Tongue (tissue), 2 donors: Measurements from ENCODE around the gene CDK13. TPM values are rescaled to one million over a fixed set of nuclear protein-coding genes. Genes with fewer than 3 reads are reported as not detected.
A peak's percentile ranks its signal among the peaks of the same experiment; 100 is the strongest.

Experiments used
- DNase-seq: peaks from one replicate; pipeline ENCODE4 v3.0.0-alpha.2; 2015
- total RNA-seq: library from RNA; depleted of rRNA; stranded (reverse); fragments of >200 nt; gene quantifications from one replicate; pipeline ENCODE4 v1.2.3, GENCODE V29; 2014

The CDK13 gene
- total RNA-seq, 1 donor from 2014 or later = 95.4 TPM

DNA sequence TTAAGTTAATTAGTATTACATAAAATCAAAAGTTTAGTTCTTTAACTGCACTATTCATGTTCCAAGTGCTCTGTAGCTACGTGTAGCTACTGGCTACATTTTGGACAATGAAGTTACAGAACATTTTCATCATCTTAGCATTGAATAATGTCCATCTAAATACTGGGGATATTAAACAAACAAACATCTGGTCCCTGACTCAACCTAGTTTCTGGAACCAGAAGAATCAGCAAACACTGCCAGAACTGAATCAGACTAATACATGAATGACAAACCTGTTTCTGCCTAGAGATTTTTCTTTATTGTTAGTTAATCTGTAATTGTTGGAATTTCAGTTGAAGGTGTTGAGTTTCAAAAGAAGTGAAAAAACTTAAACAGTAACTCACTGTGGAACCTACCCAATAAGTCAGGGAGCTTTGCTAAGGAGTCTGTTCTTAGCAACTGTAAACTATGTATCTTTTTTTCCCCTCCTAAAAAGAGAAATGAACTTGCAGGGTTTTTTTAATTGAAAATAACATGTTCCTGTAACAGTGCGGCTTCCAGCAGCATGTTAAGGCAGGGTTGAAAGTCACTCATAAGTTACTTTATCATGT lies 58.3 kb downstream of the CDK13 start:
- DNase-seq = peak; percentile 41

DNA sequence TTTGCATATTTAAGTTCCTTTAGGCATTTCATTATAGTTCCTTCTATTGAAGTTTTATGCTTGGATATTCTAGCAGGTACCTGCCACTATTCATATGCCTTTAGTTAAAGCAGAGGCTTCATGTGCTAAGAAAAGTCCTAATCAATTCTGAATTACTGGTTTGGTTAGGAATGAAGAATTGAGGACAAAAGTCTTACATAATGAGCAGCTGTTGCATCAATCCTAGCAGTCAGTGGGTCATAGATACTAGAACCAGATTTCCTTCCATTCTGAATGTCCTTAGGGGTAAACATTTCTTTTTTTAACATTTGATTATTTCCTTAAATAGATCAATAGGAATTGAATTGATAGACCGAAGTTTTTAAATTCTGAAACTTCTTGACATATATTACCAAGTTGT lies 59.2 kb downstream of the CDK13 start:
- DNase-seq = no peak

DNA sequence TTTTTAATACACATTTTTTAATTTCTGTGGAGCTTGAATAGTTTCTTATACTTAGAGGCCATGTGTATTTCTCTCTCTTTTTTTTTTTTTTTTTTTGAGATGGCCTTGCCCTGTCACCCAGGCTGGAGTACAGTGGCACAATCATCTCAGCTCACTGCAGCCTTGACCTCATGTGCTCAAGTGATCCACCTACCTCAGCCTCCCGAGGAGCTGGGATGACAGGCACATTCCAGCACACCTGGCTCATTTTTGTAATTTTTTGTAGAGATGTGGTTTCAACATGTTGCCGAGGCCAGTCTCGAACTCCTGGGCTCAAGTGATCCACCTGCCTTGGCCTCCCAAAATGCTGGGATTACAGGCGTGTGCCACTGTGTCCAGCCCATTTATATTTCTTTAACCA lies 64.3 kb downstream of the CDK13 start:
- DNase-seq = no peak

DNA sequence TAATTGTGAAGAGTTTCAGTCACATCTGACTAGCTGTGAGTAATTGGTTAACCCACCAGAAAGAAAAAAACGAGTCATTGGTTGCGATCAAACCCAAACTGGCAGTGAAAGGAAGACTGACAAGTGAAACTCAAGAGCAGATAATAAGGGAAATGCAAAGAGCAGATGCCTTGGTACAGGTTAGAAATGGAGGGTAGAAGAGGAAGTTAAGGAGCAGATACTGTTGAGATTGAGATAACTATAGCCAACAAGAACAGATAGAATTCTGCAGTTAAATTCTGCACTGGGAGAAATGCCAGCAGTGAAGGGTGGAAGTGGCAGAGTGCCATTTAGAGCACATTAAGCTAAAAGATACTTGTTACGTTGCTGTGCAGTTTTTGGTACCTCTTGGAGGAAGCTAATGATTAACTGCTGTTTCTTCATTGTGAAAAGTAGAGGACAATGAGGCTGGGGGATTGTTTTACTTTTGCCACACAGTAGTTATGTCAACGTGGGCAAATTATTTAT lies 65.8 kb downstream of the CDK13 start:
- peak; percentile 66 for DNase-seq

DNA sequence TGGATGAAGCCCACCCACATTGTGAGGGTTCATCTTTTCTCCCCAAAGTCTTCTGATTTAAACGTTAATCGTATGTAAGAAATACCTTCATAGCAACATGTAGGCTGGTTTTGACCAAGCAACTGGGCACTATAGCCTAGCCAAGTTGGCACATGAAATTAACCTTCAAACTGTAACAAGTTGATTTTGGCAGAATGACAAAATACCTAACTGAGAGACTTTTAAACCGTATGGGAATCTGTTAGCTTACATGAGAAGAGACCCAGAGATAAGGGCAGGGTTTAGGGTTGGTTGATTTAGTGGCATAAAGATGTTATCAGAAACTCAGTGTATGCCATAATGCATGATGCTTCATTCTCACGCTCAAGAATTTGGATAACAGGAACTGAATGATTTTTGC lies 69.5 kb downstream of the CDK13 start:
- no peak for DNase-seq

DNA sequence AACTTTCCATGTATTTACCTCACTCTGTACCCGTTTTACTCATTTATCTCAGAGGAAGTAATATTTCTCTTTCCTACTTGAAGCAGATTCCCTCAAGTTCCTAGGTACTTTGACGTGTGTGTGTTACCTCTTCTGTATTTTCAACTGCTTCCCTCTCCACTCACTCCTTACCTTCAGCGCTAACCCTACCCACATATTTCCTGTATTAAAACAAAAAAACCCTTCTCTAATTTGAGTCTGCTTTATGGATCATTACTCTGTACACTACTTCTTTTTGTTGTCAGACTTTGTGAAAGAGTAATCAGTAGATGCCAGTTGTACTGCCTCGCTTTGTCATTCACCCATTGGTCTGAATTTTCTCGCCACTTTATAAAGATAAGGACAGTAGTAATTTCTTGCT lies 74.0 kb downstream of the CDK13 start:
- DNase-seq = no peak

DNA sequence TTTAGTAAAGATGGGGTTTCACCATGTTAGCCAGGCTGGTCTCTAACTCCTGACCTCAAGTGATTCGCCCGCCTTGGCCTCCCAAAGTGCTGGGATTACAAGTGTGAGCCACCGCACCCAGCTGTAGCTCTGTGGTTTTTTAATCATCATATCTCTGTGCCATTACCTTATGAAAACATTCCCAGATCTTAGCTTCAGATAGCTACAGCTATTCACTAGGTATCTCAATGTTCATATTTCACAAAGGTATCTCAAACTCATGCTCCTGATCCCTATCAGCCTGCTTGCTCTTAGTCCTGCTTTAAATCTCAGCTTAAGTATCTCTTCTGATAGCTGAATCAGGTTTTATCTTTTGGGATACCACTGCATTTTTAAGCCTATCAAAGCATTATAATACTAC lies 74.8 kb downstream of the CDK13 start:
- no peak for DNase-seq

DNA sequence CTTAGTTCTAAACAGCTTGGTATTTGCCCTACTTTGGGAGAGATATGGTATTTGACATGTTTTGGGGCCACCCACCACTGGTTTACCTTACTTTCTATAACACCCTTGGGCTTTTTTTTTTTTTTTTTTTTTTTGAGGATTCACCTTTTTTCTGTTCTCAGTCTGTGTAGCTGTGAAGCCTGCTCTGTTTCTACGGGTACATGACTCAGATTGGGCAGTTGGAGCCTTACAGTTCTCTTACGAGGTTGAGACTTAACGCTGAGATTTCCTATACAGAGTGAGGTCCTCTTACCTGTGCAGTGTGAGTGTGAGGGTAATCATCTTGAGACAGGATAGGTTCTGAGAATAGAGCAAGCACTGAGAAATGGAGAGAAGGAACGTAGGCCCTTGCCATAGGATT lies 77.5 kb downstream of the CDK13 start:
- no peak for DNase-seq

DNA sequence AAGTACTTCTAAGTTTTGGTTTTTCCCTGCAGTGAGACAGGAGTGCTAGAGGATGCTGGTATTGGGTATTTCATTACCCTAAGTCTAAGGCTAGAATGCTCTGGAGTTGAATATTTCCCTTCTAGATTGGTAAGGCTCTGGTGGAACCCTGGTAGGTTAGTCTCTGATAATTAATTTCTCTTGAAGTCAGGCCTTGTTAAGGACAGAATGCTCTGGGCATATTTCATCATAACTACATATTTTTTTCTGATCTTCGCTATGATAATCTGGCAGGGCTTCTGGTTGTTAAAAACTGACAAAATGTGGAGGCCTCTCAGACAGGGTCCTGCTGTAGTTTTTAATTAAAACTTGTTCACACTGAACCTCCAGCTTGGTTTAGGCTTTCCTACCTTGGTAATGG lies 83.8 kb downstream of the CDK13 start:
- no peak for DNase-seq

DNA sequence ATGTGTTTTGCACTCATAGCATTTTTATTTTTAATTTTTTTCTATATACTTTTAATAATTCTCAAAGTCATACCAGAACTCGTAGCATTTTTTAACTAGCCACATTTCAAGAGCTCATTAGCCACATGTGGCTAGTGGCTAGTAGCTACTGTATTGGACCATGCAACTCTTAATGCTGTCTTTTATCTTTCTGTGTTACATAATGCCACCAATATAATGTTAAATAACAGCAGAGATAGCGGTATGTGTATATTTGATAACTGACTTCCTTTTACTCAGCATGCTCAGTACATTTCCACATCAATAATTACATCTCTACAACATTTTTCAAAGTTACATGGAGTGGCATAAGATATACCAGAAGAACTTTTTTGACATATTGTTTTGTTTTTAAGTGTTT lies 91.4 kb downstream of the CDK13 start:
- no peak for DNase-seq

DNA sequence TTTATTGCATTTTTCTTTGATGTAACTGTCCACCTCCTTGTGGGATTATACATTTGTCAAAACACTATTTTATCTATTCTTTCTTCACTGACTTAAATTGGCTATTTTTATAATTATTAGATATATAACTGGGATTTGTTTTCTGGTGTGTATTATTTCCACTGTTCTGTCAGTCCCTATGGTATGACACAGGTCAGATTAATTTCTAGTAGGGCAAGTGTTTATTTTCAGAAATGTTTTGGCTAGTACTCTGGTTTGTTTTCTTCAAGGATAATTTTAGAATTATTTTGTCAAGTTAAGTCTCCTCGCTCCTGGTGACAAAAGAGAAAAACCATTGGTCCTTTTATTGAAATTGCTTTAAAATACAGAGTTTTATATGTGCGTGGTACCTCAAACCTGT lies 93.1 kb downstream of the CDK13 start:
- no peak for DNase-seq

DNA sequence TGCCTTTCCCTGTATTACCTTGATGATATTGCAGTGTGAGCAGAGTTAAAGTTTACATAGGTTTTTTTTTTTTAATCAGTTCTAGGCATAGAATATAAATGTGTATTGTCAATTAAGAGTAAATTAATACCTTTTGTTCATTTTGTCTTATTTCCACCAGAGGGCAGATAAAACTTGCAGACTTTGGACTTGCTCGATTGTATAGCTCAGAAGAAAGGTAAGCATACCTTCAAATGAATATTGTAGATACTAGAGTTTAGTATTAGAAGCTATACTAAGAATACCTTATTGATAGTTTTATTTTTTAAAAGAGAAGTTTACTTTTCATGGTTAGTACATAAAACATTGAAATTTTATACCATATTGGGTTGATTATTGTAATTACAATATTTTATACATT lies 97.6 kb downstream of the CDK13 start:
- no peak for DNase-seq

DNA sequence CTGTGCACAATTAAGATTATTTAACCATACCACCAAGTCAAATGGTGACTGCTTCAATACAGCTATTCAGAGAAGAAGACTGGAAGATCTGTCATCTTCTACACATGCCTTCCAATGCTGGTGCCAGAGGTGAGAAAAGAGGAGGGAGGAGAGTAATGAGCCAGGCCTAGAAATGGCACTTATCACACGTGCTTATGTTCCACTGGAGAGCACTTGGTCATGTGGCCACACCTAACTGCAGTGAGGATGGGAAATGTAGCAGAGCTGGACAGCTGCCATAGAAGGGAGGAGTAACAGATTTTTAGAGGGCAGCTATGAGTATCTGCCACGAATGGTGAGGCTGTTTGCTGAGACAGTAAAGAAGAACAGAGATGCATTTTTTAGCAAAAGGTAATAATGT lies 107.2 kb downstream of the CDK13 start:
- DNase-seq = peak; percentile 49

DNA sequence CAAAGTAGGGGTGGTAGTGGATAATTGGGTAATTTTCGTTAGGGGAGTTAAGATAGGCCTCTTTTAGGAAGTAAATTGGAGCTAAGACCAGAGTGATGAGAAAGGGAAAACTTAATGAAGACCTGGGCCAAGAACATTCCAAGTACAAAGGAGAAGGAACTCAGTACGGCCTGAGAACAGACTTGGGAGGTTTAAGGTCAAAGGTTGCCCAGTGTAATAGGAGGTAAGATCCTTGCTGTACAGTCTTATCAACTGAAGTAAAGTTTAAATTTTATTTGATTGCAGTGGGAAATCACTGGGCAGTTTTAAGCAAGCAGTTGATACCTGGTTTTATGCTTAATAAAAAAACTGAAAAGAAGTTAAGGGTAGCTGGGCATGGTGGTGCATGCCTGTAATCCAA lies 108.0 kb downstream of the CDK13 start:
- DNase-seq = no peak

DNA sequence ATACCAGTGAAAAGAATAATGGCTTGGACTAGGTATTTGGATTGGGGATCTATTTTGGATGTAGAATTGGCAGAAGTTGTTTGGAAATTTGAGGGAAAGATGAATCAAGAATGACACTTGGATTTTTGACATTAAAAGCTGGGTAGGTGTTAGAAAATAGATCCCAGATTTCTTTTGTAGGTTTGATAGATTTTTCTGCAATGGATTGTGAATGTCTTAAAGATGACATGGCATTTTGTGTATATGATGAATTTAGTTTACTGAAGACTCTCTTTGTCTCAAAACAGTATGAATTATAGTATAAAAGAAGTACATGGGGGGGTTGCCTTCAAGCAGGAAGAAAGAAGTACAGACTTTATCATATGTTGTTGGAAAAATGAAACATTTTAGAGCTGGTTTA lies 108.6 kb downstream of the CDK13 start:
- no peak for DNase-seq

DNA sequence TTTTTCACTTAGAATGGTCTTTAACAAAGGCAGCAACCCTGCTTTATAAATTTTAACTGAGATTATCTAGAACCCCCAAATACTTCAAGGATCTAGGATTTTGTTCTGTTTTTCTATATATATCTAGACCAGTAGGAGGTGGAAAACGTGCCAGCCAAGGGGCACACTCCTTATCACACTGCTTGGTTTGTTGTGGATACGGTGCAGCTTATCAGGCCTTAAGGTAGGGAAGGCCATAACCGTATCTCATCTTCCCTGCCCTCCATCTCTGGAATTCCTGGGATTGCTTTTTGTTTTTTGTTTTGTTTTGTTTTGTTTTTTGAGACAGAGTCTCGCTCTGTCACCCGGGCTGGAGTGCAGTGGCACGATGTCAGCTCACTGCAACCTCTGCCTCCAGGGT lies 109.0 kb downstream of the CDK13 start:
- no peak for DNase-seq

DNA sequence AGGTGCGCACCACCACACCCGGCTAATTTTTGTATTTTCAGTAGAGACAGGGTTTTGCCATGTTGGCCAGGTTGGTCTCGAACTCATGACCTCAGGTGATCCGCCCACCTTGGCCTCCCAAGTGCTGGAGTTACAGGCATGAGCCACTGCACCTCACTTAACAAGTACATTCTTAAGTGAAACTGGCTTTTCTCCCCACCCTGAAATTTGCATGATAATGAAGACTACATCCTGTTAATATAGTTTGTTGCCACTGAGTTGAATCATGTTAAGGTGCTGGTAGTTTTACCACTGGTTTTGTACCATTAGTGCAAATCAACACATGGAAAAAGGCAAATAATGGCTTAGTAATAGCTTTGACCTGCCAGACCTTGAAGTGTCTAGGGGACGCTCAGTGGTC lies 122.2 kb downstream of the CDK13 start:
- no peak for DNase-seq

DNA sequence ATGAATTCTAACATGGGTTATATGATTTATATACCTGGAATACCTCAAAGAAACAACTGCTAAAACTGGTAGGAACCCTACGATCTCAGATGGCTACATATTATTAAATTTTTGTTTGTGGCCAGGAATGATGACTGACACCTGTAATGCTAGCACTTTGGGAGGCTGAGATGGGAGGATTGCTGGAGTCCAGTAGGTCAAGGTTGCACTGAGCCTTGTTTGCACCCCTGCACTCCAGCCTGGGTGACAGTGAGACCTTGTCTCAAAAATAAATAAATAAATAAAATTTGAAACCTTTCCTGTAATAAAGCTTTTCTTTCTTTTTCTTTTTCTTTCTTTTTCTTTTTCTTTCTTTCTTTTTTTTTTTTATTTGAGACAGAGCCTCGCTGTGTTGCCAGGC lies 123.2 kb downstream of the CDK13 start:
- DNase-seq = no peak

DNA sequence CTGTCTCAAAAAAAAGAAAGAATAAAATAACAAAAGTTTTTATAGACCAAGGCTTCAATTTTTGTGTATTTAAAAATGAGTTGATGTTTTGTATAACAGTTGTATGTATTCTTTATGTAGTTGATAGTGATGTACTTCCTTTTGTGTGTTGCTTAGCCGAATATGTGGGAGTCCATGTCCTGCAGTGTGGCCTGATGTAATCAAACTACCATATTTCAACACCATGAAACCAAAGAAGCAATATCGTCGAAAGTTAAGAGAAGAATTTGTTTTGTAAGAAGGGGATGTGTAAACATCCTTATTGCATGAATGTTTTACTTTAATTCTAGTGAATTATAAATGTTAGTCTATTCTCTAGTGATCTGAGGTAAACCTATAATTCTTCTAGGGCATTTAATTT lies 127.8 kb downstream of the CDK13 start:
- no peak for DNase-seq

DNA sequence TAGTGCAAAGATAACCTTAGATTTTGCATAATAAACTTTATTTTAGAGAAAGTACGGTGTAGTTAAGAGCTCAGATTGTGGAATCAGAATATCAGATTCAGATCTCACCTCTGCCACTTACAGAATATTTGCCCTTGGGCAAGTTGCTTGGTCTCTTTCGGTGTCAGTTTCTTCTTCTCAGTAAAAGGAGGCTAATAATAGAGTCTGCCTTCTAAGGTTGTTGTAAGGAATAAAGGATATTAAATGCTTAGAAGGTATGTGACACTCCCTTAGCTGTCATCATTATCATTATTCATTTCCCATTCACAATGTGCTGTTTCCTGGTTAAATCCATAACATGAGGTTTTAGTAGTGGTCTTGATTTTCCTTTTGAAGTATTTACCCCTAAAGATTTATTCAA lies 142.1 kb downstream of the CDK13 start:
- no peak for DNase-seq

DNA sequence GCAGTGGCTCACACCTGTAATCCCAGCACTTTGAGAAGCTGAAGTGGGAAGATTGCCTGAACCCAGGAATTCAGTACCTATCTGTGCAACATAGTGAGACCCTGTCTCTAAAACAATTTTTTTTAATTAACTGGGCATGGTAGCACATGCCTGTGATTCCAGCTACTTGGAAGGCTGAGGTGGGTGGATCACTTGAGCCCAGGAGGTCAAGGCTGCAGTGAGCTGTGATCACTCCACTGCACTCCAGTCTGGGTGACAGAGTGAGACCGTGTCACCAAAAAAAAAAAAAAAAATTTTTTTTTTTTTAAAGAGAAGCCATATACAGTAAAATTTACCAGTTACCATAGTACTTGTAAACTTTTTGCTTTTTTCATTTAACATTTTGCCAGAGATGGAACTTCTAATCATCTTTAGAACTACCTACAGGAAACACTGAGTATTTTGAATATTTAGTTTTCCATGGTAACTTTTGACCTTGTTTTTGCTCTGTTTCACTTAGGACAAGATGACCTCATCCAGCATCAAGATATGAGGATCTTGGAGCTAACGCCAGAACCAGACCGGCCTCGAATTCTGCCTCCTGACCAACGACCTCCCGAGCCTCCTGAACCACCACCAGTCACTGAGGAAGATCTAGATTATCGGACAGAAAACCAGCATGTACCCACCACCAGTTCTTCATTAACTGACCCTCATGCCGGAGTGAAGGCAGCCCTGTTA lies 143.7 kb downstream of the CDK13 start:
- no peak for DNase-seq

DNA sequence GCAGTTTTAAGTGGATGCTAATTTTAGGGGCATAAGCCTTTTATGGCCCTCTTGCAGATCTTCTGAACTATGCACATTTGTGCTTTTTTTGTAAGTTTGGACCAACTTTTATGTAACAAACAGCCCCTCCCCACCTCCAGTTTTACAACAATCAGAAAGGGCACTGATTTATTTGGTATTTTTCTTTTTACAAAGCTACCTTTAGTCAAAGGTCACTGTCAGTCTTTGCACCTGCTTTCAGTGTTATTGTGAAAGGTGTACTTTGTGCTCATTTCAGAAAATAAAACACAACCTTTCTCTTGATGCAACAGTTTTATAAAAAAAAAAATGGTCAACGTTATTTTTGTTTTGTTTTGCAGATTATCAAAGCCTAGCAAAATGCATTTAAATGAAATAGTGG lies 145.2 kb downstream of the CDK13 start:
- DNase-seq = no peak

DNA sequence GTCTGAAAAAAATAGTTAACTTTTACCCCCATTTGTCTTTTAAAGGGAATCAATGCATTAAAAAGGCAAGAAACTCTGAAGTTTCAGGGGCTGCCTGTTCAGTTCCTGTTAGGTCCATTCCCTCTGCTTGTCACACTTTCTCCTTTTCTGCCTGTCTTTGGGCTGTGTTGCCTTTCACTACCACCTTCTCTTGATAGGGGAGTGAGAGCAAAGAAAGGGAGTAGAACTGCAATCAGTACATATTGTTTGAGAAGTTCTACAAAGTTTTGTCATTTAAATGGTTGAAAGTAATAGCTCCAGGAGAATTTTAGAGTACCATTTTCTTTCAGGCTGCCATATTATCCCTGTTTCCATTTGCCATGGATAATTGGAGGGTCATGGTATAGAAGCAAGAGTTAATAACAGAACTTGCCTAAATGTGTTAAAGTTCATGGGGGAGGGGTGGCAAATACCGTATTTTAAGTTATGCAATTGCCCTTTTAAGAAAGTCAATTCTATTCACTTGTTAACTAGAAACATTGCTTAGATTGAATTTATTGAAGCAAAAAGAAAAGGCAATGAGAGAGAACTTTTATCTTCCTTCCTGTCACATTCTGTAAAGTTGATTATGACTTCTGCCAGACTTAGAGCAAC lies 145.8 kb downstream of the CDK13 start:
- DNase-seq = no peak

DNA sequence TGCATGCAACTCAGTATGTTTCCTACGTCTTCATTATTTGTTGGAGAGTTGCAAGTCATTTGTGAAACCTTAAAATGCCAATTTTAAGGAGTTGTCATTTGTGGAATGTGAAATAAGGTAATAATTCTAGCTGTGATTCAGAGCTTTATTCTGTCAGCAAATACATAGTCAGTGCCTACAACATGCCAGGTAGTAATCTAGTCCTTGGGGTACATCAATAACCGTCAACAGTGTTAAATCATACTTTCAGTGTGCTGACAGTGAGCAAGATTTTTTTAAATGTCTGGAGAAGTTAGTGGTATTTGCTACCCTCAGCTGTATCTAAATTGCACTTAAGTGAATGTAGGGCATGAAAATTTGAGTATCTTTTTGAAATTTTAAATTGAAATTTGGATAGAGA lies 147.7 kb downstream of the CDK13 start:
- no peak for DNase-seq
